Breast epithelium (tissue), 4 donors: ENCODE measurements around the gene MDFIC2. TPM values are rescaled to one million over a fixed set of nuclear protein-coding genes. Genes with fewer than 3 reads are reported as not detected.
"Not testable (repeated sequence)": the region's sequence is repeated elsewhere in the genome, so short reads cannot be mapped to it uniquely, and the experiment has no call there.

ENCODE experiments used
- DNase-seq, 2 donors: peaks; one replicate each; pipeline ENCODE4 v3.0.0-alpha.2; 2019; ENCODE audit warnings: low spot score in 2 of 2
- H3K27ac ChIP-seq, 2 donors: fragments of 200-600 bp; sonication (generic) in 1 of 2; one replicate each; pipeline ENCODE4 v1.5.1; 2016 to 2019; ENCODE audit warnings: mild to moderate bottlenecking in 1 of 2
- H3K27me3 ChIP-seq, 2 donors: fragments of 200-600 bp; sonication (generic) in 1 of 2; one replicate each; pipeline versions ENCODE4 v1.5.1 to v1.6.0; 2017 to 2019; ENCODE audit warnings: control low read depth in 1 of 2, mild to moderate bottlenecking in 1 of 2
- H3K36me3 ChIP-seq: fragments of 200-600 bp; one replicate; pipeline ENCODE4 v1.5.1; 2019
- H3K4me1 ChIP-seq, 2 donors: fragments of 200-600 bp; sonication (generic); one replicate each; pipeline ENCODE4 v1.5.1; 2016 to 2019; ENCODE audit warnings: control low read depth in 1 of 2
- H3K4me3 ChIP-seq, 3 donors: fragments of 200-600 bp; sonication (generic); 1 replicate in 2 of 3; 2 replicates in 1 of 3; pipeline ENCODE4 v1.5.1; 2016 to 2019; ENCODE audit warnings: mild to moderate bottlenecking in 3 of 3, moderate library complexity in 2 of 3
- H3K9me3 ChIP-seq, 2 donors: fragments of 200-600 bp; sonication (generic) in 1 of 2; one replicate each; pipeline ENCODE4 v1.5.1; 2016 to 2019; ENCODE audit warnings: control low read depth in 1 of 2
- POLR2A ChIP-seq: fragments of 450-650 bp; IDR thresholded peaks from one replicate; pipeline ENCODE4 v1.6.1; 2016; ENCODE audit warnings: antibody characterized with exemption, mild to moderate bottlenecking, moderate library complexity
- POLR2AphosphoS5 ChIP-seq, 3 donors: sonication (generic); formaldehyde crosslinking; IDR thresholded peaks; one replicate each; pipeline ENCODE4 v1.6.1; 2017; ENCODE audit warnings: antibody characterized with exemption in 3 of 3
- intact Hi-C: fragments of 100-400 bp; cut with DNase I; formaldehyde crosslinking; loops from one replicate; pipeline ENCODE4 v1.15.1; 2023; ENCODE audit warnings: low total_unique reads
- total RNA-seq, 3 donors: library from RNA; depleted of rRNA; stranded (reverse); fragments of >200 nt; gene quantifications; one replicate each; pipeline ENCODE4 v1.1.0, GENCODE V29; 2016
- TF ChIP-seq, protein P1 (sequence below), 3 donors: fragments of 450-650 bp; IDR thresholded peaks; one replicate each; pipeline ENCODE4 v1.5.1; 2016 to 2017; ENCODE audit warnings: antibody characterized with exemption in 3 of 3, mild to moderate bottlenecking in 3 of 3, moderate library complexity in 3 of 3

MDFIC2 gene
- total RNA-seq, 3 donors from 2014 or later = not detected

GRCh38 chr3:70309591-70309990 lies 2.8 kb downstream of the MDFIC2 start:
- Histone ChIP-seq H3K36me3 (no peaks in the 10 kb centered on the region), H3K27me3 (no peaks in the 10 kb centered on the region), H3K4me3 (no peak overlapping the region), H3K27ac (no peak overlapping the region), H3K9me3 (no peaks in the 10 kb centered on the region), H3K4me1 (no peaks in the 10 kb centered on the region)
- no peak for DNase-seq
- TF ChIP-seq POLR2AphosphoS5 (IDR thresholded peaks at IDR 0.05) (no peak), POLR2A (no peak)
- TF ChIP-seq, protein P1, sequence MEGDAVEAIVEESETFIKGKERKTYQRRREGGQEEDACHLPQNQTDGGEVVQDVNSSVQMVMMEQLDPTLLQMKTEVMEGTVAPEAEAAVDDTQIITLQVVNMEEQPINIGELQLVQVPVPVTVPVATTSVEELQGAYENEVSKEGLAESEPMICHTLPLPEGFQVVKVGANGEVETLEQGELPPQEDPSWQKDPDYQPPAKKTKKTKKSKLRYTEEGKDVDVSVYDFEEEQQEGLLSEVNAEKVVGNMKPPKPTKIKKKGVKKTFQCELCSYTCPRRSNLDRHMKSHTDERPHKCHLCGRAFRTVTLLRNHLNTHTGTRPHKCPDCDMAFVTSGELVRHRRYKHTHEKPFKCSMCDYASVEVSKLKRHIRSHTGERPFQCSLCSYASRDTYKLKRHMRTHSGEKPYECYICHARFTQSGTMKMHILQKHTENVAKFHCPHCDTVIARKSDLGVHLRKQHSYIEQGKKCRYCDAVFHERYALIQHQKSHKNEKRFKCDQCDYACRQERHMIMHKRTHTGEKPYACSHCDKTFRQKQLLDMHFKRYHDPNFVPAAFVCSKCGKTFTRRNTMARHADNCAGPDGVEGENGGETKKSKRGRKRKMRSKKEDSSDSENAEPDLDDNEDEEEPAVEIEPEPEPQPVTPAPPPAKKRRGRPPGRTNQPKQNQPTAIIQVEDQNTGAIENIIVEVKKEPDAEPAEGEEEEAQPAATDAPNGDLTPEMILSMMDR (IDR thresholded peaks at IDR 0.05) = no peak
- intact Hi-C loops = no loop called here

- no peak for TF ChIP-seq POLR2AphosphoS5 (IDR thresholded peaks at IDR 0.05)
- TF ChIP-seq, protein P1 (IDR thresholded peaks at IDR 0.05) = no peak
- TF ChIP-seq POLR2A = no peak
- no peaks in the 10 kb centered on the region for H3K9me3 ChIP-seq
- no peak overlapping the region for H3K27ac ChIP-seq
- no peaks in the 10 kb centered on the region for H3K4me1 ChIP-seq
- no peak overlapping the region for H3K4me3 ChIP-seq
- no peaks in the 10 kb centered on the region for H3K36me3 ChIP-seq
- H3K27me3 ChIP-seq = no peaks in the 10 kb centered on the region
- intact Hi-C loops = no loop called here
- no peak for DNase-seq
These were observed 3.7 kb downstream of the MDFIC2 start for GRCh38 chr3:70308760-70309159.

DNA sequence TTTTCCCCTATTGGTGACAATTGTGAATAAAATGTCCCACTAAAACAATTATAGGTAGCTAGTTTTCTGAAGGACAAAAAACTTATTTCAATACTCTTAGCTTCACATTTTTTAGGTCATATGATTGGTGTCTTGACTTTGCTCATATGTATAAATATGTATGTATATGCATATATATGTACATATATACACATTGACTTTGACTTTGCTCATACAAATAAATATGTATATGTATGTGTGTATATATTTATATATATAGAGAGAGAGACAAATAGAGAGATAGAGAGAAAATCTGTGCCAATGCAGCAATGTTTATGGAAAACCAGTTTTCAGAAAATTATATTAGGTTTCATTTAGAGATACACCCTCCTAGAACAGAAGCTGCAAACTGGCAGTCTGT lies 5.7 kb downstream of the MDFIC2 start:
- H3K4me3 ChIP-seq = no peak overlapping the region
- no peak for TF ChIP-seq POLR2A
- TF ChIP-seq, protein P1 (IDR thresholded peaks at IDR 0.05) = no peak
- no peak for TF ChIP-seq POLR2AphosphoS5 (IDR thresholded peaks at IDR 0.05)
- DNase-seq = no peak
- no peaks in the 10 kb centered on the region for H3K9me3 ChIP-seq
- no peak overlapping the region for H3K27ac ChIP-seq
- no peaks in the 10 kb centered on the region for H3K36me3 ChIP-seq
- no peaks in the 10 kb centered on the region for H3K4me1 ChIP-seq
- intact Hi-C loops = no loop called here
- no peaks in the 10 kb centered on the region for H3K27me3 ChIP-seq

DNA sequence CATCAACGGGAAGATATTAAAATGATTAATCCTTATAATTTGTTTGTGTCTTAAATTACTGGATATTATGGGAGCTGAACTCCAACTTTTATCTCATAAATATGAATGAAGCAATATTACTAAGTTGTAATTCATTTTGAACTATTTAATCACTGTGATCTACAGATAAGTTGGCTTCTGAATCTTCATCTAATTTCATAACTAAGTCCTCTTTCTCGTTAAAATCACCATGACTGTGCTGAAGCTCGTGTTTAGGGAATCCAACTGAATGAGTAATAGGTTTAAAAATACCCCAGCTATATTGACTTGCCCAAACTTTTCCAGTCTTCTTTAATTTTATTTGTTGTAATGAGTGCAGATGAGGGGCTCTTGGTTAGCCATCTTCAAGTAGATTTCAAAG lies 14.1 kb downstream of the MDFIC2 start:
- Histone ChIP-seq H3K9me3 (no peaks in the 10 kb centered on the region), H3K27ac (no peak overlapping the region), H3K27me3 (no peaks in the 10 kb centered on the region), H3K4me1 (no peaks in the 10 kb centered on the region), H3K4me3 (no peak overlapping the region), H3K36me3 (no peaks in the 10 kb centered on the region)
- intact Hi-C loops = no loop called here
- DNase-seq = no peak
- TF ChIP-seq POLR2A (no peak), POLR2AphosphoS5 (IDR thresholded peaks at IDR 0.05) (no peak)
- TF ChIP-seq, protein P1 (IDR thresholded peaks at IDR 0.05) = no peak

GRCh38 chr3:70291097-70291482 lies 21.3 kb downstream of the MDFIC2 start:
- TF ChIP-seq, protein P1 (IDR thresholded peaks at IDR 0.05) = no peak
- no peak for TF ChIP-seq POLR2A
- no peak for TF ChIP-seq POLR2AphosphoS5 (IDR thresholded peaks at IDR 0.05)
- Histone ChIP-seq H3K27ac (no peak overlapping the region), H3K36me3 (no peaks in the 10 kb centered on the region), H3K4me1 (no peaks in the 10 kb centered on the region), H3K27me3 (no peaks in the 10 kb centered on the region), H3K4me3 (no peak overlapping the region), H3K9me3 (no peaks in the 10 kb centered on the region)
- DNase-seq = no peak
- intact Hi-C loops = no loop called here

GRCh38 chr3:70290431-70291096 lies 21.9 kb downstream of the MDFIC2 start:
- H3K4me3 ChIP-seq, intact Hi-C loops, H3K27me3 ChIP-seq, H3K36me3 ChIP-seq, H3K27ac ChIP-seq, H3K9me3 ChIP-seq, DNase-seq, H3K4me1 ChIP-seq: not testable (repeated sequence)
